ENCODE data around the gene MAN1A1. TPM values are rescaled to one million over a fixed set of nuclear protein-coding genes. Genes with fewer than 3 reads are reported as not detected.

MAN1A1 gene
- total RNA-seq, 1 donor, result 79.6 TPM

DNA sequence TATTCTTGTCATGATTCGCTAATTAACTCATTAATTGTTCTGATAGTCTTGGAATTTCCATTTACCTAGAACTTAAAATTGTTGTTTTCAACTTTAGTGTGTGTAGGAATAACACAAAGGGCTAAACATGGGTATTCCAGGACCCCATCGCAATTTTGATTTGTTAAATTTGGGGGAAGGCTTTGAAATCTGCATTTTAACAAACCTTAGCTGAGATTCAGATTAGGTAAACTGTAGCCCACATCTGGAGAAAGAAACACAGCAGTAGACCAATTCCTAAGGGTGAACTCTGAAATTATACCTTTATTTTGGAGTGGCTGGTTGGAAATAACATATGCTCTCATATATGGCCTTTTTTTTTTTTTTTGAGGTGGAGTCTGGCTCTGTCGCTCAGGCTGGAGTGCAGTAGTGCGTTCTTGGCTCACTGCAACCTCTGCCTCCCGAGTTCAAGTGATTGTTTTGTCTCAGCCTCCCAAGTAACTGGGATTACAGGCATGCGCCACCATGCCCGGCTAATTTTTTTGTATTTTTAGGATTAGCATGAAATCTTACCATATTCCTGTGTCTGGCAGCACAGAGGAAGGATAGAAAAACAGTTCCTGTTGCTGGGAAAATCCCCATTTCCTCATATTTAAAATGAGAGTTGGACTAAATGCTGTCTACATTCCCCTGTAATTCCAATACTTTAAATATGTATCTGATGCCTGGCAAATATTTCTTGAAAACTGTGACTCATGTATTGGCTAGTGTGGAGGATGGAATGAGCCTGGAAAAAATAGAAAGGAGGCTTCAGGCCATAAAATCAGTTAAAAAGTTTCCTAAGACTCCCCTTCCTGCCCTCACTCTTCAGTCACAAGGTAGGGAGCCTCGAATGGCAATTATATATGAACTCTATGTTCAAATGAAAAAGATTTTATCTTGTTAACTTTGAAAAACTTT is 174.4 kb downstream of the MAN1A1 start:
- Histone ChIP-seq H3K27me3 (ENCODE audit: insufficient read depth, low read length) (no peaks in the 10 kb centered on the region), H4K20me1 (ENCODE audit: insufficient read depth, low read length) (no peaks in the 10 kb centered on the region), H3K4me1 (ENCODE audit: insufficient read depth, low read length) (peaks cover 7% of the 10 kb centered on the region), H3K4me2 (ENCODE audit: insufficient read depth, low read length) (no peak overlapping the region), H3K4me3 (ENCODE audit: insufficient read depth, low read length) (no peak overlapping the region), H3K9me3 (ENCODE audit: low read depth, low read length) (no peaks in the 10 kb centered on the region), H3K27ac (ENCODE audit: low read depth, low read length) (no peak overlapping the region), H3K36me3 (ENCODE audit: insufficient read depth, low read length) (no peaks in the 10 kb centered on the region), H3K79me2 (ENCODE audit: insufficient read depth, low read length) (no peaks in the 10 kb centered on the region), H2AFZ (ENCODE audit: low read length) (no peak overlapping the region)
- TF ChIP-seq, protein P1, sequence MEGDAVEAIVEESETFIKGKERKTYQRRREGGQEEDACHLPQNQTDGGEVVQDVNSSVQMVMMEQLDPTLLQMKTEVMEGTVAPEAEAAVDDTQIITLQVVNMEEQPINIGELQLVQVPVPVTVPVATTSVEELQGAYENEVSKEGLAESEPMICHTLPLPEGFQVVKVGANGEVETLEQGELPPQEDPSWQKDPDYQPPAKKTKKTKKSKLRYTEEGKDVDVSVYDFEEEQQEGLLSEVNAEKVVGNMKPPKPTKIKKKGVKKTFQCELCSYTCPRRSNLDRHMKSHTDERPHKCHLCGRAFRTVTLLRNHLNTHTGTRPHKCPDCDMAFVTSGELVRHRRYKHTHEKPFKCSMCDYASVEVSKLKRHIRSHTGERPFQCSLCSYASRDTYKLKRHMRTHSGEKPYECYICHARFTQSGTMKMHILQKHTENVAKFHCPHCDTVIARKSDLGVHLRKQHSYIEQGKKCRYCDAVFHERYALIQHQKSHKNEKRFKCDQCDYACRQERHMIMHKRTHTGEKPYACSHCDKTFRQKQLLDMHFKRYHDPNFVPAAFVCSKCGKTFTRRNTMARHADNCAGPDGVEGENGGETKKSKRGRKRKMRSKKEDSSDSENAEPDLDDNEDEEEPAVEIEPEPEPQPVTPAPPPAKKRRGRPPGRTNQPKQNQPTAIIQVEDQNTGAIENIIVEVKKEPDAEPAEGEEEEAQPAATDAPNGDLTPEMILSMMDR (IDR thresholded peaks at IDR 0.05; ENCODE audit: extremely low read depth, low read depth, low read length), result no peak
- DNase-seq (ENCODE audit: insufficient read length, low spot score, missing footprints), result no peak

DNA sequence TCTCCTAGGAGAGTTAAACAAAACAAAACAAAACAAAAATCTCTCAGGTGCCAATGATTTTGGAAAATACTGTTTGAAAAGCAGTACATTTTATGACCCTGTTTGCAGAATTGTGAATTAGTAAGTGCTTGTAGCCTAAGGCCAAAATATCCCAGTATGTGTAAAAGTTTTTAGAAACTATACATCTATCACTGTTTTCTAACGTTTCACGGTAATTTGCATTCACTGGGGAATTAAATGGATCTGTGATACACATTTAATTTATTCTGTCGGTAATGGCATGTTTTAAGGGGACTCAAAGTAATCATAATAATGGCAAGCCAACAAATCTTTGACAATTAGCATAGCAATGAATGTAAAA is 175.5 kb downstream of the MAN1A1 start:
- Histone ChIP-seq H3K9me3 (ENCODE audit: low read depth, low read length) (no peaks in the 10 kb centered on the region), H3K4me2 (ENCODE audit: insufficient read depth, low read length) (no peak overlapping the region), H3K27ac (ENCODE audit: low read depth, low read length) (no peak overlapping the region), H4K20me1 (ENCODE audit: insufficient read depth, low read length) (no peaks in the 10 kb centered on the region), H3K27me3 (ENCODE audit: insufficient read depth, low read length) (no peaks in the 10 kb centered on the region), H2AFZ (ENCODE audit: low read length) (no peak overlapping the region), H3K36me3 (ENCODE audit: insufficient read depth, low read length) (no peaks in the 10 kb centered on the region), H3K4me3 (ENCODE audit: insufficient read depth, low read length) (no peak overlapping the region), H3K79me2 (ENCODE audit: insufficient read depth, low read length) (no peaks in the 10 kb centered on the region), H3K4me1 (ENCODE audit: insufficient read depth, low read length) (peaks cover 7% of the 10 kb centered on the region)
- no peak for DNase-seq (ENCODE audit: insufficient read length, low spot score, missing footprints)
- TF ChIP-seq, protein P1 (IDR thresholded peaks at IDR 0.05; ENCODE audit: extremely low read depth, low read depth, low read length), result no peak

DNA sequence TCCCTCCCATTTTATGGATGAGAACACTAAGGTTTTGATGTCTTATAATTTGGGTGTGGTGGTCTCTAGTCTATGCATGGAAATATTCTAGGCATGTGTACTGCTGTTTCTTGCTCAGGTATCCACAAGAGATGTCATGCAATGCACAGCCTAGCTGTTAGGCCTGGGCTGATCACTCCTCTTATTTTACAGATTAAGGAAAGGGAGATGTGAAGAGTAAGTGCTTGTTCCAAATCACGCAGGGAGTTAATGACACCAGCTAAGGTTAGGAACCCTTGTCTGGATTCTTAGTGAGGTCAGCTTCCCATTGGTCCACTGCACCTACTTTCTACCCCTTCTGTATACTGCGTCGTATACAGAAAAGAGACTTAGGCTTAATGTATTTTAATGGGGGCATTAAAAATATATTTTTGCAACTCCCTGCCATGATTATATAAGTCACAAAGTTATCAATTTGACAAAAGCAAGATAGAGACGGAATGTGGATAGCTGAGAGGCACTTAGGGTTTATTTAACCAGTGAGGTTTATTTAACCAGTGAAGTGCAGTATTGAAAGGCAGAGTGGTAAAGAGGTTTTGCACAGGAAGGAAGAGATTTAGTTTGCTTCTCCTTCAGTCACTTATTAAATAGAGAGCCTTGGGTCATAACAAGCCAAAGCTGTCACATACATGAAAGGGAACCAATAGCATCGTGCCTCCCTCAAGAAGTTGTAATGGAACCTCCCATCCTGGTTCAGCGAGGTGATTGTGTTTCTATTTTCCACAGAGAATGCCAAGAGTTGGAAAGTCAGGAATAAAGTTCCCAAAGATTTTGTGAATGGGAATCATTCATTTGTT is 176.1 kb downstream of the MAN1A1 start:
- no peak for DNase-seq (ENCODE audit: insufficient read length, low spot score, missing footprints)
- peaks cover 7% of the 10 kb centered on the region for H3K4me1 ChIP-seq (ENCODE audit: insufficient read depth, low read length)
- no peaks in the 10 kb centered on the region for H3K79me2 ChIP-seq (ENCODE audit: insufficient read depth, low read length)
- no peaks in the 10 kb centered on the region for H3K27me3 ChIP-seq (ENCODE audit: insufficient read depth, low read length)
- no peaks in the 10 kb centered on the region for H3K36me3 ChIP-seq (ENCODE audit: insufficient read depth, low read length)
- H3K27ac ChIP-seq (ENCODE audit: low read depth, low read length), result no peak overlapping the region
- no peak overlapping the region for H3K4me2 ChIP-seq (ENCODE audit: insufficient read depth, low read length)
- H4K20me1 ChIP-seq (ENCODE audit: insufficient read depth, low read length), result no peaks in the 10 kb centered on the region
- H3K4me3 ChIP-seq (ENCODE audit: insufficient read depth, low read length), result no peak overlapping the region
- no peaks in the 10 kb centered on the region for H3K9me3 ChIP-seq (ENCODE audit: low read depth, low read length)
- TF ChIP-seq, protein P1 (IDR thresholded peaks at IDR 0.05; ENCODE audit: extremely low read depth, low read depth, low read length), result no peak
- H2AFZ ChIP-seq (ENCODE audit: low read length), result no peak overlapping the region

DNA sequence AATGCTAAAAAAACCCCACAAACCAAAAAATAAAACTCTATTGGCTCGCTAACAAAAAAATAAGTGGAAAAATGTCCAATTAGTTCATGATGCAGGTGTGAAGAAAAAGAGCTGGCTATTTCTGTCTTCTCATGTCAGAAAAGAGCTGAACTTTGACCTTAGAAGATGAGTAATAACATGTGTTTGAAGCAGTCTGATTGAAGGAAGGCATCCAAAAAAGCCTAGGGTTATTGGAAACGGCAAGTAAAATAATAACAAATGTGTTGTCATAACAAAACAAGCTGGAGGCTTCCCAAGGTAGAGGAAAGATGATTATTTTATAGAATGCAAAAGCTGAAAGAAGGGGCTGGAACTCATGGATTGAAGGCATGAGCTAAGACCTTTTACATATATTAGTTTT is 176.7 kb downstream of the MAN1A1 start:
- TF ChIP-seq, protein P1 (IDR thresholded peaks at IDR 0.05; ENCODE audit: extremely low read depth, low read depth, low read length), result no peak
- H3K27me3 ChIP-seq (ENCODE audit: insufficient read depth, low read length), result no peaks in the 10 kb centered on the region
- no peak overlapping the region for H2AFZ ChIP-seq (ENCODE audit: low read length)
- H3K36me3 ChIP-seq (ENCODE audit: insufficient read depth, low read length), result no peaks in the 10 kb centered on the region
- H4K20me1 ChIP-seq (ENCODE audit: insufficient read depth, low read length), result no peaks in the 10 kb centered on the region
- H3K27ac ChIP-seq (ENCODE audit: low read depth, low read length), result no peak overlapping the region
- H3K4me1 ChIP-seq (ENCODE audit: insufficient read depth, low read length), result peaks cover 7% of the 10 kb centered on the region
- H3K4me3 ChIP-seq (ENCODE audit: insufficient read depth, low read length), result no peak overlapping the region
- H3K4me2 ChIP-seq (ENCODE audit: insufficient read depth, low read length), result no peak overlapping the region
- no peaks in the 10 kb centered on the region for H3K9me3 ChIP-seq (ENCODE audit: low read depth, low read length)
- H3K79me2 ChIP-seq (ENCODE audit: insufficient read depth, low read length), result no peaks in the 10 kb centered on the region
- DNase-seq (ENCODE audit: insufficient read length, low spot score, missing footprints), result no peak
